GM12892 (cell line): ENCODE results near the gene C14orf93.

Source experiments
- POLR2A ChIP-seq: IDR thresholded peaks from 2 replicates; pipeline ENCODE4 v1.6.1; 2011; ENCODE audit warnings: low read depth, low read length, control low read depth
- POLR2AphosphoS5 ChIP-seq: IDR thresholded peaks from 2 replicates; pipeline ENCODE4 v1.6.1; 2011; ENCODE audit warnings: low read depth, low read length, control low read depth

DNA sequence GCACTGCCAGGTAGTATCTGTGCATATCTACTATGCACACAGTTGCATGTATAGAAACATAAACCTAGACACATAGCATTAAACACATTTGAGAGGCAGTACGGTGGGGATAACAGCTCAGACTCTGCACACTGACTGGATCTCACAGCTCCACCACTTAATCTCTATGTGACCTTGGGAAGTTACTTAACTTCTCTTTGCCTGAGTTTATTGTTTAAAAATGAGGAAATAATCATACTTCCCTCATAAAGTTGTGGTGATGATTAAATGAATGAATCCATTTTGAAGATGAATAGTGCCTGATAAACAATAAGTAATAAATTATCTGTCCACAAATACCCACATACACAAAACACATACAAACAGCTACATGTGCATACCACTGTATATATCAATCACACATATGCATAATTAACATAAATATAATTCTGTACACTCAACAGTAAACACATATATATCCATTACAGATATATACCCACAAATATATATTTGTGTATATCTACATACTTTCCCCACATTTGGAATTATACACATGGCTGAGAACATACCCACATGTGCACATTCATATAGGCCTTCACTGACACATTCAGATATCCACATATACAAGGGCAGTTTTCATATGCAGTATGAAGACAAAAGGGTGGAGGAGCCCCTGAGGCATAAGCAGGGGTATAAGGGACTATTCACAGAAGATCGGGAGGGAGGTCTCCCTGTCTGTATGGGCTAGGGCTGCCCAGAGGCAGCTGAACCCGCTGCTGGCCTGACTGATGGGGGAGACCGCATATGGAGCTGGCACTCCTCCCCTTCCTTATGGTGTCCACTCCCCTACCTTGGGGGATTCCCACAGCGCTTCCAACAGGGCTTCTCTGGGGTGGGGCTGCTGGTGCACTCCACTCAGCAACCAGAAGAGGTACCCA lies 41.5 kb upstream of the C14orf93 start:
- no peak for TF ChIP-seq POLR2AphosphoS5
- TF ChIP-seq POLR2A, result no peak
